Cardiac fibroblast (primary cell): ENCODE measurements around the gene DHX58.
"Not testable (repeated sequence)": the region's sequence is repeated elsewhere in the genome, so short reads cannot be mapped to it uniquely, and the experiment has no call there.

ENCODE experiments used
- DNase-seq, 2 donors: peaks; one replicate each; pipeline versions ENCODE4 v3.0.0 to v3.0.0-alpha.2; 2010; ENCODE audit warnings: low read depth in 2 of 2
- H3K4me3 ChIP-seq, 2 donors: replicated peaks in 1 of 2; 1 replicate in 1 of 2; 2 replicates in 1 of 2; pipeline ENCODE4 v1.5.1; 2011; ENCODE audit warnings: low read depth in 2 of 2, low read length in 2 of 2, mild to moderate bottlenecking in 2 of 2, moderate library complexity in 1 of 2
- CTCF ChIP-seq: IDR thresholded peaks from one replicate; pipeline ENCODE4 v1.5.1; 2011; ENCODE audit warnings: low read depth, mild to moderate bottlenecking, low read length, inconsistent platforms

DHX58 gene

GRCh38 chr17:42142371-42142896 lies 29.9 kb upstream of the DHX58 start:
- H3K4me3 ChIP-seq: no peak overlapping the region
- peak; percentile 37 to 83 for DNase-seq
- TF ChIP-seq CTCF: no peak

- no peak for TF ChIP-seq CTCF
- DNase-seq: no peak
- no peak overlapping the region for H3K4me3 ChIP-seq
Measured at GRCh38 chr17:42141382-42141781, 28.9 kb upstream of the DHX58 start.

- not testable (repeated sequence) for H3K4me3 ChIP-seq, DNase-seq
Measured at GRCh38 chr17:42140690-42141089, 28.2 kb upstream of the DHX58 start.

GRCh38 chr17:42138749-42139492 lies 26.4 kb upstream of the DHX58 start:
- DNase-seq: no peak
- H3K4me3 ChIP-seq: no peak overlapping the region
- TF ChIP-seq CTCF: no peak

GRCh38 chr17:42136654-42137051 lies 24.1 kb upstream of the DHX58 start:
- no peak for DNase-seq
- no peak for TF ChIP-seq CTCF
- H3K4me3 ChIP-seq: no peak overlapping the region

GRCh38 chr17:42135664-42136653 lies 23.4 kb upstream of the DHX58 start:
- H3K4me3 ChIP-seq: no peak overlapping the region
- peak; percentile 82 to 83 for DNase-seq
- no peak for TF ChIP-seq CTCF

- H3K4me3 ChIP-seq: no peak overlapping the region
- no peak for TF ChIP-seq CTCF
- DNase-seq: no peak
Measured at GRCh38 chr17:42135151-42135550, 22.6 kb upstream of the DHX58 start.
